Left lung (tissue), 10 donors: ENCODE data around the gene NMNAT3. TPM values are rescaled to one million over a fixed set of nuclear protein-coding genes. Genes with fewer than 3 reads are reported as not detected.

ENCODE experiments used
- ATAC-seq: fragments of 200-7000 bp; cut with Tn5 transposase; one replicate; pipeline ENCODE4 v1.9.1; 2020; ENCODE audit warnings: moderate library complexity
- DNase-seq, 4 donors: peaks; one replicate each; pipeline ENCODE4 v3.0.0-alpha.2; 2013 to 2020
- H3K27ac ChIP-seq, 2 donors: fragments of 200-600 bp; sonication (generic) in 1 of 2; one replicate each; pipeline versions ENCODE4 v1.5.0 to v1.8.0; 2020 to 2021
- H3K27me3 ChIP-seq, 2 donors: fragments of 200-600 bp; sonication (generic) in 1 of 2; one replicate each; pipeline versions ENCODE4 v1.5.0 to v1.8.0; 2020 to 2021
- H3K36me3 ChIP-seq, 2 donors: fragments of 200-600 bp; sonication (generic) in 1 of 2; one replicate each; pipeline versions ENCODE4 v1.5.0 to v1.8.0; 2020 to 2021
- H3K4me1 ChIP-seq, 2 donors: fragments of 200-600 bp; one replicate each; pipeline ENCODE4 v1.8.0; 2021
- H3K4me3 ChIP-seq, 2 donors: fragments of 200-600 bp; sonication (generic) in 1 of 2; one replicate each; pipeline versions ENCODE4 v1.5.0 to v1.8.0; 2020 to 2021; ENCODE audit warnings: mild to moderate bottlenecking in 1 of 2
- H3K9me3 ChIP-seq, 2 donors: fragments of 200-600 bp; sonication (generic) in 1 of 2; one replicate each; pipeline versions ENCODE4 v1.5.0 to v1.8.0; 2020 to 2021
- intact Hi-C, 2 donors: fragments of 100-400 bp; cut with DNase I; formaldehyde crosslinking; loops; one replicate each; pipeline versions ENCODE4 v1.11.2 to v1.14.2; 2022
- polyA plus RNA-seq, 6 donors: library from polyadenylated mRNA; unstranded; fragments of 120-200 nt; gene quantifications; one replicate each; pipeline ENCODE4 v1.2.1, GENCODE V29; 2013; ENCODE audit not compliant: insufficient read length in 6 of 6
- total RNA-seq, 2 donors: library from RNA; stranded (reverse); fragmentation: NEBNext Ultra II Directional; extraction: Animal tissue kit (Norgen Biotek cat#: 25700); gene quantifications; one replicate each; pipeline ENCODE4 v1.2.1, GENCODE V29; 2021
- TF ChIP-seq, protein P1 (sequence below), 2 donors: fragments of 200-600 bp; sonication (generic) in 1 of 2; IDR thresholded peaks; one replicate each; pipeline versions ENCODE4 v1.5.0 to v1.8.0; 2021; ENCODE audit warnings: antibody characterized with exemption in 2 of 2
- donor health status: DM: no; HTN: yes; CAD: no.
- donor health status: DM: no; HTN: no; CAD: no.

NMNAT3 gene
- total and polyA plus RNA-seq, 8 donors = 3.2 to 8.0 (median 6.0) TPM

DNA sequence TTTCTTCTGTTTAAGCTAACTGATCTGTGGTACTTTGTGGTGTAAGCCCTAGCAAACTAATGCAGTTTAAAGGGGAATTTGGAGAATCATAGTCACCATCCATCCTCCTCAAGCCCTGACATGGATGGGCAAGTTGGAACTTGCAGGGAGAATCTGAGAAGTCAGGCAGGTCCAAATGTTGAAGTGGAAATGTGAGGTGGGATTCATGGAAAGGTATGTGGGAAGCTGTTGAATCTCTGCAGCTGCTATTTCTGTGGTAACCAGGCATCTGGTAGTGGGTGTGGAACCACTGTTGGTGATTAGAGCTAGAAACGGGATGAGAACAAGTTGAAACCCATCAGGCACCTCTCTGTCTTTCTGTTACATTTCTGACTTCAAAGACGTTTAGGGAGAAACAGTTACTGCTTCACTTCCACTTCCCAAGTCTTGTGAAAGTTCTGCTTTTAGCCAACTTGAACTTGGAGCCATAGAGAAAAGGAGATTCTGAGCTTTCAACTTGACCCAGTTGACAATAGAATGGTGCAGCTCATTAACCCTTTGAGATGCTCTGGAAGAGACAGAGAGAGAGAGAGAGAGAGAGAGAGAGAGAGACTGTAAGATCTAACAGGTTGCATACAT, 38.1 kb upstream of the NMNAT3 start:
- no peak for ATAC-seq
- Histone ChIP-seq H3K4me1 (no peaks in the 10 kb centered on the region), H3K27ac (no peak overlapping the region), H3K9me3 (no peaks in the 10 kb centered on the region), H3K36me3 (no peaks in the 10 kb centered on the region), H3K27me3 (no peaks in the 10 kb centered on the region), H3K4me3 (no peak overlapping the region)
- no peak for DNase-seq
- intact Hi-C loops = no loop called here
- TF ChIP-seq, protein P1, sequence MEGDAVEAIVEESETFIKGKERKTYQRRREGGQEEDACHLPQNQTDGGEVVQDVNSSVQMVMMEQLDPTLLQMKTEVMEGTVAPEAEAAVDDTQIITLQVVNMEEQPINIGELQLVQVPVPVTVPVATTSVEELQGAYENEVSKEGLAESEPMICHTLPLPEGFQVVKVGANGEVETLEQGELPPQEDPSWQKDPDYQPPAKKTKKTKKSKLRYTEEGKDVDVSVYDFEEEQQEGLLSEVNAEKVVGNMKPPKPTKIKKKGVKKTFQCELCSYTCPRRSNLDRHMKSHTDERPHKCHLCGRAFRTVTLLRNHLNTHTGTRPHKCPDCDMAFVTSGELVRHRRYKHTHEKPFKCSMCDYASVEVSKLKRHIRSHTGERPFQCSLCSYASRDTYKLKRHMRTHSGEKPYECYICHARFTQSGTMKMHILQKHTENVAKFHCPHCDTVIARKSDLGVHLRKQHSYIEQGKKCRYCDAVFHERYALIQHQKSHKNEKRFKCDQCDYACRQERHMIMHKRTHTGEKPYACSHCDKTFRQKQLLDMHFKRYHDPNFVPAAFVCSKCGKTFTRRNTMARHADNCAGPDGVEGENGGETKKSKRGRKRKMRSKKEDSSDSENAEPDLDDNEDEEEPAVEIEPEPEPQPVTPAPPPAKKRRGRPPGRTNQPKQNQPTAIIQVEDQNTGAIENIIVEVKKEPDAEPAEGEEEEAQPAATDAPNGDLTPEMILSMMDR (IDR thresholded peaks at IDR 0.05) = no peak

- DNase-seq = no peak
- ATAC-seq = no peak
- Histone ChIP-seq H3K9me3 (no peaks in the 10 kb centered on the region), H3K27me3 (no peaks in the 10 kb centered on the region), H3K4me1 (no peaks in the 10 kb centered on the region), H3K4me3 (no peak overlapping the region), H3K27ac (no peak overlapping the region), H3K36me3 (no peaks in the 10 kb centered on the region)
- TF ChIP-seq, protein P1 (IDR thresholded peaks at IDR 0.05) = no peak
- intact Hi-C loops = no loop called here
Observed at GRCh38 chr3:139715166-139715565, 37.4 kb upstream of the NMNAT3 start.

- Histone ChIP-seq H3K36me3 (no peaks in the 10 kb centered on the region), H3K4me3 (no peak overlapping the region), H3K27ac (no peak overlapping the region), H3K9me3 (no peaks in the 10 kb centered on the region), H3K4me1 (no peaks in the 10 kb centered on the region), H3K27me3 (no peaks in the 10 kb centered on the region)
- intact Hi-C loops = no loop called here
- no peak for DNase-seq
- ATAC-seq = no peak
- TF ChIP-seq, protein P1 (IDR thresholded peaks at IDR 0.05) = no peak
Observed at GRCh38 chr3:139710212-139710611, 32.4 kb upstream of the NMNAT3 start.

GRCh38 chr3:139705631-139706030, 27.9 kb upstream of the NMNAT3 start:
- ATAC-seq (no peak), DNase-seq (no peak)
- Histone ChIP-seq H3K27me3 (no peaks in the 10 kb centered on the region), H3K9me3 (no peaks in the 10 kb centered on the region), H3K4me3 (no peak overlapping the region), H3K36me3 (no peaks in the 10 kb centered on the region), H3K4me1 (no peaks in the 10 kb centered on the region), H3K27ac (no peak overlapping the region)
- TF ChIP-seq, protein P1 (IDR thresholded peaks at IDR 0.05) = no peak
- intact Hi-C loops = no loop called here

DNA sequence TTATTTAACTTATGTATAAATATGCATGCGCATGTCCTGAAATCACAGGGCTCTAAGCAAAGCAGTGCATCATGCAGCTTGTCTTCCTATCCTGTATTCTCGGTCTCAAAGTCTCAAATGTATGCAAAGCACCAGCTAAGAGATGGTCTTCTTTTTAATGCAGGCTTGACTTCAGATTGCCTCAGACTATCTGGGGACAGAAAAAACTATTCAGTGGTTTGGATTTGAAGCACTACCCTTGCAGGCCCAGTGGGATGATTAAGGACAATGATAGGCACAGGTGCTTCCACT, 18.5 kb upstream of the NMNAT3 start:
- no peaks in the 10 kb centered on the region for H3K27me3 ChIP-seq
- H3K36me3 ChIP-seq = no peaks in the 10 kb centered on the region
- no peaks in the 10 kb centered on the region for H3K4me1 ChIP-seq
- H3K27ac ChIP-seq = no peak overlapping the region
- ATAC-seq = no peak
- TF ChIP-seq, protein P1 (IDR thresholded peaks at IDR 0.05) = no peak
- intact Hi-C loops = no loop called here
- H3K9me3 ChIP-seq = no peaks in the 10 kb centered on the region
- H3K4me3 ChIP-seq = no peak overlapping the region
- no peak for DNase-seq
